ENCODE results near the gene SMG1. TPM values are rescaled to one million over a fixed set of nuclear protein-coding genes. Genes with fewer than 3 reads are reported as not detected.

Gene SMG1
- total RNA-seq, 1 experiment from 2014 or later: 125 TPM

- peak overlapping the region; percentile 81 for H3K27ac ChIP-seq
- H3F3A ChIP-seq (ENCODE audit: insufficient read depth, low read depth): peaks cover 89% of the 10 kb centered on the region
- POLR2A ChIA-PET (ENCODE audit: unreplicated experiment): interaction anchor here (0.7 to 1.4 kb wide), 2 partner anchors 12 to 15 kb away, joined by 8 to 20 read pairs; partner anchors contain the start of gene ARL6IP1
- peaks cover 42% of the 10 kb centered on the region for H3K4me1 ChIP-seq (replicated peaks; ENCODE audit: insufficient read depth)
- peak overlapping the region; percentile 90 for H3K4me3 ChIP-seq
- peaks cover 63% of the 10 kb centered on the region for H3K79me2 ChIP-seq (ENCODE audit: low read depth)
- no TSS peak for BruUV-seq (replicated peaks)
- no peaks in the 10 kb centered on the region for H3K9me3 ChIP-seq (ENCODE audit: insufficient read depth, low read depth)
- peaks cover 71% of the 10 kb centered on the region for H3K36me3 ChIP-seq (ENCODE audit: low read depth)
- CTCF ChIA-PET: interaction anchor here (0.6 to 2.2 kb wide), 5 partner anchors 13 to 714 kb away, joined by 3 to 16 read pairs (median 7); partner anchors contain the start of gene ARL6IP1
- H4K20me1 ChIP-seq (ENCODE audit: insufficient read depth): peaks cover 56% of the 10 kb centered on the region
- H3K27me3 ChIP-seq (ENCODE audit: insufficient read depth, low read depth): no peaks in the 10 kb centered on the region
- TF ChIP-seq CTCF (conservative IDR thresholded peaks at IDR 0.05) (no peak), EZH2 (IDR thresholded peaks at IDR 0.05; ENCODE audit: low read depth) (no peak)
- no peak overlapping the region for H2AFZ ChIP-seq
- intact Hi-C loops (cut with micrococcal nuclease; ENCODE audit: unreplicated experiment): no loop called here
- H3K9me2 ChIP-seq (ENCODE audit: insufficient read depth): no peaks in the 10 kb centered on the region
- peak overlapping the region; percentile 78 for H3K4me2 ChIP-seq
- DNase-seq: no peak
Observed at GRCh38 chr16:18788828-18789514, 137.2 kb downstream of the SMG1 start.

GRCh38 chr16:18784917-18785623 is 141.1 kb downstream of the SMG1 start:
- no TSS peak for BruUV-seq (replicated peaks)
- Histone ChIP-seq H2AFZ (no peak overlapping the region), H4K20me1 (ENCODE audit: insufficient read depth) (peaks cover 74% of the 10 kb centered on the region), H3K27ac (no peak overlapping the region), H3K9me3 (ENCODE audit: insufficient read depth, low read depth) (no peaks in the 10 kb centered on the region), H3F3A (ENCODE audit: insufficient read depth, low read depth) (peaks cover 72% of the 10 kb centered on the region), H3K79me2 (ENCODE audit: low read depth) (peaks cover 78% of the 10 kb centered on the region), H3K4me3 (no peak overlapping the region), H3K9me2 (ENCODE audit: insufficient read depth) (no peaks in the 10 kb centered on the region), H3K4me1 (replicated peaks; ENCODE audit: insufficient read depth) (peaks cover 31% of the 10 kb centered on the region), H3K4me2 (peak overlapping the region; percentile 40), H3K27me3 (ENCODE audit: insufficient read depth, low read depth) (no peaks in the 10 kb centered on the region), H3K36me3 (ENCODE audit: low read depth) (peaks cover 61% of the 10 kb centered on the region)
- ChIA-PET POLR2A (ENCODE audit: unreplicated experiment) (no interaction called here), CTCF (no interaction called here)
- DNase-seq: no peak
- intact Hi-C loops (cut with micrococcal nuclease; ENCODE audit: unreplicated experiment): no loop called here
- TF ChIP-seq EZH2 (IDR thresholded peaks at IDR 0.05; ENCODE audit: low read depth) (no peak), CTCF (conservative IDR thresholded peaks at IDR 0.05) (no peak)

- peaks cover 30% of the 10 kb centered on the region for H3K4me1 ChIP-seq (replicated peaks; ENCODE audit: insufficient read depth)
- CTCF ChIA-PET: no interaction called here
- no peak overlapping the region for H2AFZ ChIP-seq
- H3F3A ChIP-seq (ENCODE audit: insufficient read depth, low read depth): peaks cover 61% of the 10 kb centered on the region
- POLR2A ChIA-PET (ENCODE audit: unreplicated experiment): interaction anchor here (1.2 kb wide), 1 partner anchor 12 kb away, joined by 4 read pairs; no protein-coding TSS in a partner anchor
- DNase-seq: no peak
- peaks cover 51% of the 10 kb centered on the region for H3K36me3 ChIP-seq (ENCODE audit: low read depth)
- H3K27ac ChIP-seq: no peak overlapping the region
- TF ChIP-seq EZH2 (IDR thresholded peaks at IDR 0.05; ENCODE audit: low read depth): no peak
- TF ChIP-seq CTCF (conservative IDR thresholded peaks at IDR 0.05): no peak
- no peak overlapping the region for H3K4me3 ChIP-seq
- intact Hi-C loops (cut with micrococcal nuclease; ENCODE audit: unreplicated experiment): no loop called here
- no TSS peak for BruUV-seq (replicated peaks)
- no peaks in the 10 kb centered on the region for H3K9me3 ChIP-seq (ENCODE audit: insufficient read depth, low read depth)
- no peaks in the 10 kb centered on the region for H3K9me2 ChIP-seq (ENCODE audit: insufficient read depth)
- H4K20me1 ChIP-seq (ENCODE audit: insufficient read depth): peaks cover 65% of the 10 kb centered on the region
- no peaks in the 10 kb centered on the region for H3K27me3 ChIP-seq (ENCODE audit: insufficient read depth, low read depth)
- H3K4me2 ChIP-seq: no peak overlapping the region
- H3K79me2 ChIP-seq (ENCODE audit: low read depth): peaks cover 64% of the 10 kb centered on the region
Observed at GRCh38 chr16:18783430-18784341, 142.5 kb downstream of the SMG1 start.

Measured in PC-9 (cell line).